ENCODE measurements around the gene RAPGEF1.

DNA sequence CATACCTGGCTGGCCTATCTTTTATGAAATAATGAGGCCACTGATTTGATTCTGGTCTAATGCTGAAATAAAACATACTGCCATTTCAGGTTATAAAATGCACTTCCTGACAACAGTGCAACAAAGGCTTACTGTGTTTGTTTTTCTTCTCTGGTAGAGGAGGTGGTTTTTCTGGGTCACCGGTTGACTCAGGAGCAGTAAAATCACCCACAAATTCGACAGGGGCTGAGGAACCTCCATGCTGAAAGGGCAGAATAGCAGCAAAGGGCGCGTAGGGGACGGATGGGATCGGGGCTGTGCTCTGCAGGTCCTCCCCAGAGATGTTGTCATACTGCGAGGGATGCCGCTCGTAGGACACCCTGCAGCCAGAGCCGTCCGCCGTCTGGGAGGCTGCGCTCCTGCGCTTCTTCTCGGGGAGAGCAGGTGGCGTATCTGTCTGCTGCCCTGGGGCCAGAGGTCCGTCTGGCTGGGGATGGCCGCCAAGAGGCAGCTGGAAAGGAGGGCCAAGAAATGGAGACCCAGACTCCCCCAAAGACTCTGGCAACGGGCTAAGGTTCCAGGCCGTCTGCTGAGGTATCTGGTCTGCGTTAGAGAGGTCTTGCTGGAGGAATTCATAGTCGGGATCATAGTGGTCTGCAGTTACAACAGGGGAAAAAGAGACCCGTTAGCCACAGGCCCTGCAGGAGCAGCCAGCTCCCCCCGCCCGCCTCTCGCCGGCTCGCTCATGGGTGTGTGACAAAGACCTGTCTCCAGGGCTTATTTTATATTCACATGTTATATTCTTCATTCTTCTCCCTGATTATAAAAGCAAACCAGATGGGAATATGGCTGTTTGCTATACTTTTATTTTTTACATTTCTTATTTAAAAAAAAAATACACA lies 113.8 kb downstream of the RAPGEF1 start:
- TF ChIP-seq, protein P1, sequence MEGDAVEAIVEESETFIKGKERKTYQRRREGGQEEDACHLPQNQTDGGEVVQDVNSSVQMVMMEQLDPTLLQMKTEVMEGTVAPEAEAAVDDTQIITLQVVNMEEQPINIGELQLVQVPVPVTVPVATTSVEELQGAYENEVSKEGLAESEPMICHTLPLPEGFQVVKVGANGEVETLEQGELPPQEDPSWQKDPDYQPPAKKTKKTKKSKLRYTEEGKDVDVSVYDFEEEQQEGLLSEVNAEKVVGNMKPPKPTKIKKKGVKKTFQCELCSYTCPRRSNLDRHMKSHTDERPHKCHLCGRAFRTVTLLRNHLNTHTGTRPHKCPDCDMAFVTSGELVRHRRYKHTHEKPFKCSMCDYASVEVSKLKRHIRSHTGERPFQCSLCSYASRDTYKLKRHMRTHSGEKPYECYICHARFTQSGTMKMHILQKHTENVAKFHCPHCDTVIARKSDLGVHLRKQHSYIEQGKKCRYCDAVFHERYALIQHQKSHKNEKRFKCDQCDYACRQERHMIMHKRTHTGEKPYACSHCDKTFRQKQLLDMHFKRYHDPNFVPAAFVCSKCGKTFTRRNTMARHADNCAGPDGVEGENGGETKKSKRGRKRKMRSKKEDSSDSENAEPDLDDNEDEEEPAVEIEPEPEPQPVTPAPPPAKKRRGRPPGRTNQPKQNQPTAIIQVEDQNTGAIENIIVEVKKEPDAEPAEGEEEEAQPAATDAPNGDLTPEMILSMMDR (IDR thresholded peaks at IDR 0.05; ENCODE audit: insufficient read depth, low read length), result no peak
- TF ChIP-seq POLR2AphosphoS5 (IDR thresholded peaks at IDR 0.05; ENCODE audit: low read depth) (no peak), SPI1 (IDR thresholded peaks at IDR 0.05; ENCODE audit: borderline replicate concordance, low read depth) (no peak), REST (IDR thresholded peaks at IDR 0.05; ENCODE audit: insufficient replicate concordance, low read depth) (no peak), GABPA (IDR thresholded peaks at IDR 0.05; ENCODE audit: low read depth) (no peak)
